Measurements from ENCODE around the gene RABGAP1L. TPM values are rescaled to one million over a fixed set of nuclear protein-coding genes. Genes with fewer than 3 reads are reported as not detected.
"Not testable (repeated sequence)": the region's sequence is repeated elsewhere in the genome, so short reads cannot be mapped to it uniquely, and the experiment has no call there.

Gene RABGAP1L
- polyA plus RNA-seq, 12 donors = 11.4 to 34.1 (median 16.6) TPM; not detected in 1

GRCh38 chr1:174990382-174990999, 831.2 kb downstream of the RABGAP1L start:
- DNase-seq = peak; percentile 69

GRCh38 chr1:174991473-174991872, 832.2 kb downstream of the RABGAP1L start:
- DNase-seq = no peak

- no peak for DNase-seq
Observed at GRCh38 chr1:174995121-174995520, 835.8 kb downstream of the RABGAP1L start.

- DNase-seq = no peak
Observed at GRCh38 chr1:174995916-174996315, 836.6 kb downstream of the RABGAP1L start.

GRCh38 chr1:174996476-174996875, 837.2 kb downstream of the RABGAP1L start:
- no peak for DNase-seq

- DNase-seq = no peak
Observed at GRCh38 chr1:174997041-174997440, 837.7 kb downstream of the RABGAP1L start.

GRCh38 chr1:174998569-174999215, 839.4 kb downstream of the RABGAP1L start:
- peak; percentile 66 for DNase-seq

GRCh38 chr1:174999216-174999935, 840.1 kb downstream of the RABGAP1L start:
- DNase-seq = peak; percentile 100

- no peak for DNase-seq
Observed at GRCh38 chr1:174999936-175000696, 840.8 kb downstream of the RABGAP1L start, which contains the start of gene CACYBP. Gene CACYBP, plus strand, starts transcription at chr1:174999947. Its CDS starts 234 bp downstream, at chr1:175000181.

- DNase-seq = no peak
Observed at GRCh38 chr1:175000697-175001187, 841.4 kb downstream of the RABGAP1L start.

GRCh38 chr1:175002910-175003517, 843.7 kb downstream of the RABGAP1L start:
- no peak for DNase-seq

- no peak for DNase-seq
Observed at GRCh38 chr1:175003521-175003920, 844.2 kb downstream of the RABGAP1L start.

GRCh38 chr1:175005085-175005783, 845.9 kb downstream of the RABGAP1L start:
- DNase-seq = no peak

GRCh38 chr1:175009532-175009931, 850.2 kb downstream of the RABGAP1L start:
- DNase-seq = no peak

GRCh38 chr1:175013445-175013844, 854.1 kb downstream of the RABGAP1L start:
- no peak for DNase-seq

GRCh38 chr1:175015243-175015642, 855.9 kb downstream of the RABGAP1L start:
- DNase-seq = no peak

- DNase-seq = no peak
Observed at GRCh38 chr1:175019524-175019923, 860.2 kb downstream of the RABGAP1L start.

- peak; percentile 99 for DNase-seq
Observed at GRCh38 chr1:175023043-175023921, 864.0 kb downstream of the RABGAP1L start, which contains the start of gene MRPS14. Gene MRPS14, minus strand, starts transcription at chr1:175023425. Its CDS starts 17 bp downstream, at chr1:175023408.

- not testable (repeated sequence) for DNase-seq
Observed at GRCh38 chr1:175023922-175024242, 864.6 kb downstream of the RABGAP1L start.

GRCh38 chr1:175024773-175025172, 865.5 kb downstream of the RABGAP1L start:
- no peak for DNase-seq

Measured in muscle of arm (tissue), 12 donors.